ENCODE measurements around the gene PRM3. TPM values are rescaled to one million over a fixed set of nuclear protein-coding genes. Genes with fewer than 3 reads are reported as not detected.

PRM3 gene
- total and polyA plus RNA-seq, 12 donors = not detected

DNA sequence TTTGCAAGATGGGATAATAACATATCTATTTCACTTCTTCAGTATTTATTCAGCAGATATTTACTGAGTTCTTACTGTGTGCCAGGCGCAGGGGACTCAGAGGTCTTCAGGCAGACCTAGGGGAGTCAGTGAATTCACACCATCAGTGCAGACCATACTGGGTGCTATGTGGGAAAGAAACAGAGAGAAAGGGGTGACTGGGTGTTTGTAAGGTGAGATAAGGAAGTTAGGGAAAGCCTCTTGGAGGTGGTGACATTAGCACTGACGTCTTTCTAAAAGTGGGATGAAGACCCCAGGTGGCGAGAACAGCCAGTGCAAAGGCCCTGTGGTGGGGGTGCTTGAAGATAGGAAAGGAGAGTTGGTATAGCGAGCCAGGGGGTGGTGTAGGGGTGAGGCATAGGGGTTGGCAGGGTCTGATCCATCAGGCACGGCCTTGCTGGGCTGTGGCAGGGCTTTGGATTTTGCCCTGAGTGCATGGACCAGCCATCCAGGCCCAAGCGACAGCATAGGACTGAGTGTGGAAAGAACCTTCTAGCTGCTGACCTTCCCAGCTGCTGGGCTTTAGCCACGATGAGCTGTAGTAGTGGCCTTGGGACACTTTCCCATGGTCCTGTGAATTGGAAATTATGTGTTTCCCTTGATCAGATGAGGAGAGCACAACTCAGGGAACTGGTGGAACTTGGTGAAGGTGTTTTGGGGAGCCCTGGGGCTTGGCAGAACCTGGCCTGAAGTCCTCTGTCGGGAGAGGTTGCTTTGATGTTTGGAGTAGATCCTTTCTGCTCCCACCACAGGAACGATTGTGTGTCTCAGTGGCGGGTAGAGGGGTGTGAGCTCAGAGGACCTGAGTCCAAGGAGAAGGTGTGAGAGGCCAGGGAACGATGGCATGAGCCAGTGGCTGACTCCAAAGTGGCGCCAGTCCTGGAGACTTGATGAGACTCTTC is 13.5 kb downstream of the PRM3 start:
- peaks cover 0 to 32% of the 10 kb centered on the region in 2 donors for H3K4me1 ChIP-seq (replicated peaks in 1 of 2)
- intact Hi-C loops (cut with DNase I) = loop anchor here (5.0 to 10.0 kb wide), 3 partner anchors 95 to 293 kb away; no protein-coding TSS in a partner anchor

DNA sequence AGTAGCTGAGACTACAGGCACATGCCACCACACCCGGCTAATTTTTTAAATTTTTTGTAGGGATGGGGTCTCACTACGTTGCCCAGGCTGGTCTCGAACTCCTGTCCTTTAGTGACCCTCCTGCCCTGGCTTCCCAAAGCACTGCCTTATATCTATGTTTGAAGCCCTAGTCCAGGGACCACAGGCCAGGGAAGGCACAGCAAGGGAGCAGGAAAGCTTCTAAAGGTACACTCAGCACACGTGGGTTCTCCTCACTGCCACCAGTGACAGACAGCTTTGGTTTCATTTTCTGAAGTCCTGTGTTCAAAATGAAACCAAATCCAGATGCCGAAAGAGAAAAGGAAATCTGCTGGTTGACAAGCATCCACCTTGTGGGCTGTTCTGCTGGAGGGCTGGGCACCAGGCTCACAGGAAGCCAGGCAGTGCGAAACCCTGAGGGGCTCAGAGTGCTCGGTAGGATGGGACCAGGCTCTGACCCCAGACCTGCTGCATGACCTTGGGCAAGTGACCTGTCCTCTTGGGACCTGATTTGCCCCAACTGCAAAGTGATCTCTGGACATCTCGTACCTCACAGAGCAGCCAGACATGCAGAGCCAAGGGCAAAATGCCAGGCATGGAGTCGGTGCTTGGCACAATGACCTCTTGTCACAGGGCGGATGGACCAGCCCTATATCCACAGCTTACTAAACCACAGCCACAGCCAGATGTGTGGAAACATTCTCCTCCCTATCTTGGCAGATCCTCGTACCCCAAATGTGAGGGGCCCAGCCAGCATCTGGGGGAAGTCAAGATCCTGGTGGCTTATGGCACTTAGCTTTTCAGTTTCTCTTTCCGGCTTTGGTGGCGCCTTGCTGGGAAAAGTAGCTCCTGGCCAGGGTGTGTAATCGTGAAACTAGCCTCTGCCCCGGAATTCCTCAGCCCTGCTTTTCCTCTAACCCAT is 14.6 kb downstream of the PRM3 start:
- TF ChIP-seq, protein P1, sequence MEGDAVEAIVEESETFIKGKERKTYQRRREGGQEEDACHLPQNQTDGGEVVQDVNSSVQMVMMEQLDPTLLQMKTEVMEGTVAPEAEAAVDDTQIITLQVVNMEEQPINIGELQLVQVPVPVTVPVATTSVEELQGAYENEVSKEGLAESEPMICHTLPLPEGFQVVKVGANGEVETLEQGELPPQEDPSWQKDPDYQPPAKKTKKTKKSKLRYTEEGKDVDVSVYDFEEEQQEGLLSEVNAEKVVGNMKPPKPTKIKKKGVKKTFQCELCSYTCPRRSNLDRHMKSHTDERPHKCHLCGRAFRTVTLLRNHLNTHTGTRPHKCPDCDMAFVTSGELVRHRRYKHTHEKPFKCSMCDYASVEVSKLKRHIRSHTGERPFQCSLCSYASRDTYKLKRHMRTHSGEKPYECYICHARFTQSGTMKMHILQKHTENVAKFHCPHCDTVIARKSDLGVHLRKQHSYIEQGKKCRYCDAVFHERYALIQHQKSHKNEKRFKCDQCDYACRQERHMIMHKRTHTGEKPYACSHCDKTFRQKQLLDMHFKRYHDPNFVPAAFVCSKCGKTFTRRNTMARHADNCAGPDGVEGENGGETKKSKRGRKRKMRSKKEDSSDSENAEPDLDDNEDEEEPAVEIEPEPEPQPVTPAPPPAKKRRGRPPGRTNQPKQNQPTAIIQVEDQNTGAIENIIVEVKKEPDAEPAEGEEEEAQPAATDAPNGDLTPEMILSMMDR (IDR thresholded peaks at IDR 0.05) = no peak
- no peak for TF ChIP-seq POLR2A (IDR thresholded peaks at IDR 0.05)
- Histone ChIP-seq H3K9me3 (replicated peaks in 1 of 3) (no peaks in the 10 kb centered on the region), H3K4me3 (no peak overlapping the region), H3K4me1 (replicated peaks in 1 of 2) (peaks cover 0 to 38% of the 10 kb centered on the region in 2 donors), H3K27me3 (no peaks in the 10 kb centered on the region), H3K27ac (peak overlapping the region in 1 of 5 donors; percentile 30), H3K36me3 (replicated peaks in 1 of 2) (no peaks in the 10 kb centered on the region)
- peak; percentile 53 to 84 (median 67) for DNase-seq
- intact Hi-C loops (cut with DNase I) = loop anchor here (5.0 to 10.0 kb wide), 3 partner anchors 96 to 292 kb away; no protein-coding TSS in a partner anchor
- 46 to 61% (median 47%) methylated on average over 12 to 15 of the region's 15 CpGs for WGBS, 4 donors

More for the DNA sequence above, 13.5 kb downstream of the PRM3 start:
- Histone ChIP-seq H3K36me3 (replicated peaks in 1 of 2) (no peaks in the 10 kb centered on the region), H3K4me3 (no peak overlapping the region), H3K9me3 (replicated peaks in 1 of 3) (no peaks in the 10 kb centered on the region), H3K27me3 (no peaks in the 10 kb centered on the region), H3K27ac (no peak overlapping the region)
- whole genome bisulfite sequencing, 4 donors = 80 to 91% (median 84%) methylated on average over 10 to 12 of the region's 12 CpGs
- TF ChIP-seq, protein P1 (IDR thresholded peaks at IDR 0.05) = no peak
- no peak for TF ChIP-seq POLR2A (IDR thresholded peaks at IDR 0.05)
- peak; percentile 38 to 73 (median 46) for DNase-seq

DNA sequence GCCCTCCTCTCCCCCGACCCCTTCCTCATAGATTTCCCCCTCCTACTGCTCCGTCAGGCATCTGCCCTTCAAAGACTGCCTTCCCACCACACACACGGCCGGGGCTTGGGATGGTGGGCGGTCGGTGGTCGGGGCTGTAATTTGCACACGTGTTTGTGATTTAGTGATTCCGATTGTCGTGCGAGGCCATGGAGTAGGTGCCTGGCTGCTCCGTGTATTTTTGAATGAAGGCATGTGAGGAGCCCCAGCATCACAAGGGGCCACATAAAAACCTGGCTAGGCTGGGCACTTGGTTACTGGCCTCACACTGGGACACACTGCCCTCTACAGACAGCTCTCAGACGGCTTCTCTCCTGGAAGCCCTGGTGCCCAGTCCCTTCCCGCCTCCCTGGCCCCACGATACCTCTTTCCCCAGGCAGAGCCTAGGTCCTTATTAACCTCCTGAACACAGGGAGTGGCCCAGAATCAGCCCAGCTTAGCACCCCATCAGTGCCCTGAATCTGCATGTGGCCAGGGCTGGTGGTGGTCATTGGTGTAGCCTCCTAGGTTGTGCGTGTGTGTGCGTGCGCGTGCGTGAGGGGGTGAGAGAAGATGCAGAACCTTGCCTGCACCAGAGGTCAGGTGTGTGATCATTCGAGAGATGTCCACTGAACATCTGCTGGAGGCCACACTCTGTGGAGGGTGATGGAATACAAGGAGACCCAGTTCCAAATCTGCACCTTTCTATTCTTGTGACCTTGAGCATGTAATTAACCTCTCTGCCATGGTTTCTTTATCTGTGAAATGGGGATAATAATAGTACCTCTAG is 16.1 kb downstream of the PRM3 start:
- TF ChIP-seq, protein P1 (IDR thresholded peaks at IDR 0.05) = peak; percentile 52 to 79 (median 73)
- peak in 1 of 2 donors; percentile 17 for TF ChIP-seq POLR2A (IDR thresholded peaks at IDR 0.05)
- WGBS, 4 donors = 19 to 32% (median 22%) methylated on average over 17 to 21 of the region's 21 CpGs
- H3K9me3 ChIP-seq (replicated peaks in 1 of 3) = no peaks in the 10 kb centered on the region
- DNase-seq = peak; percentile 80 to 93 (median 86)
- H3K36me3 ChIP-seq (replicated peaks in 1 of 2) = no peaks in the 10 kb centered on the region
- H3K4me1 ChIP-seq (replicated peaks in 1 of 2) = peaks cover 0 to 38% of the 10 kb centered on the region in 2 donors
- H3K27ac ChIP-seq = peak overlapping the region; percentile 85 to 98 (median 96)
- intact Hi-C loops (cut with DNase I) = loop anchor here (2.0 to 10.0 kb wide), 4 partner anchors 97 to 290 kb away; no protein-coding TSS in a partner anchor
- peak overlapping the region in 1 of 4 donors; percentile 93 for H3K4me3 ChIP-seq
- H3K27me3 ChIP-seq = no peaks in the 10 kb centered on the region

Measured in adrenal gland (tissue), 12 donors.